ENCODE measurements around the gene KCTD19.

The KCTD19 gene

GRCh38 chr16:67241008-67241900 is 85.3 kb downstream of the KCTD19 start:
- TF ChIP-seq POLR2AphosphoS5 (IDR thresholded peaks at IDR 0.05; ENCODE audit: low read depth, low read length) (no peak), FOXP2 (optimal IDR thresholded peaks at IDR 0.05; ENCODE audit: borderline replicate concordance, extremely low read depth, extremely low read length, insufficient read depth) (no peak), REST (IDR thresholded peaks at IDR 0.05; ENCODE audit: insufficient read depth in 1 of 2, low read depth in 2 of 2, low read length in 2 of 2) (no peak), TAF1 (IDR thresholded peaks at IDR 0.05; ENCODE audit: borderline replicate concordance, insufficient read depth, low read length) (no peak), SIN3A (IDR thresholded peaks at IDR 0.05; ENCODE audit: borderline replicate concordance, insufficient read depth, low read length) (no peak)

- TF ChIP-seq SIN3A (IDR thresholded peaks at IDR 0.05; ENCODE audit: borderline replicate concordance, insufficient read depth, low read length) = no peak
- no peak for TF ChIP-seq FOXP2 (optimal IDR thresholded peaks at IDR 0.05; ENCODE audit: borderline replicate concordance, extremely low read depth, extremely low read length, insufficient read depth)
- no peak for TF ChIP-seq REST (IDR thresholded peaks at IDR 0.05; ENCODE audit: insufficient read depth in 1 of 2, low read depth in 2 of 2, low read length in 2 of 2)
- no peak for TF ChIP-seq TAF1 (IDR thresholded peaks at IDR 0.05; ENCODE audit: borderline replicate concordance, insufficient read depth, low read length)
- no peak for TF ChIP-seq POLR2AphosphoS5 (IDR thresholded peaks at IDR 0.05; ENCODE audit: low read depth, low read length)
These were observed 86.0 kb downstream of the KCTD19 start for GRCh38 chr16:67240506-67240905.
